T-cell (primary cell): ENCODE data around the gene HTR3C. TPM values are rescaled to one million over a fixed set of nuclear protein-coding genes. Genes with fewer than 3 reads are reported as not detected.

Experiments
- total RNA-seq, 35 experiments: library from RNA in 6 of 35; stranded (reverse) in 6 of 35; fragments of 120-200 nt in 1 of 35; gene quantifications; one replicate each; pipeline versions ENCODE4 v1.2.1 to v1.2.4 and lab custom pipeline; 2013 to 2026

Gene HTR3C
- total RNA-seq, 5 donors from 2014 or later (not counting 1 experiment from before 2014, with no cell fraction given): not detected

Other genes starting within 250 kb of the HTR3C start
- 1 to 10 TPM; 1.2 to 3.3 (median 2.1) TPM for gene MAP6D1, start 227.5 kb upstream of the HTR3C start, total RNA-seq
- gene PARL, start 168.2 kb upstream of the HTR3C start, total RNA-seq: 10 to 100 TPM; 38.8 to 46.2 (median 41.3) TPM
- gene ABCC5, start 35.2 kb upstream of the HTR3C start, total RNA-seq: 10 to 100 TPM; 17.6 to 34.3 (median 30.2) TPM
- gene HTR3D, start 21.3 kb upstream of the HTR3C start, total RNA-seq: not detected
- gene HTR3E, start 44.0 kb downstream of the HTR3C start, total RNA-seq: not detected
- gene EIF2B5, start 82.3 kb downstream of the HTR3C start, total RNA-seq: 10 to 100 TPM; 57.8 to 74.3 (median 72.3) TPM
- gene DVL3, start 102.3 kb downstream of the HTR3C start, total RNA-seq: 10 to 100 TPM; 33.8 to 60.2 (median 51.2) TPM
- gene AP2M1, start 121.8 kb downstream of the HTR3C start, total RNA-seq: 100 to 1,000 TPM; 124 to 196 (median 188) TPM
- 100 to 1,000 TPM; 112 to 145 (median 125) TPM for gene ABCF3, start 133.2 kb downstream of the HTR3C start, total RNA-seq
- under 1 TPM in 3 of 5 donors, not detected in 2; 0.10 to 0.23 (median 0.16) TPM for gene VWA5B2, start 176.5 kb downstream of the HTR3C start, total RNA-seq
- 10 to 100 TPM; 18.7 to 43.1 (median 39.9) TPM for gene ALG3, start 195.9 kb downstream of the HTR3C start, total RNA-seq
- gene EEF1AKMT4, start 196.6 kb downstream of the HTR3C start, total RNA-seq: 1 to 10 TPM in 4 of 5 donors, under 1 TPM in 1; 0.37 to 4.0 (median 2.3) TPM
- under 1 TPM in 1 of 5 donors, not detected in 4; 0.19 TPM for gene CAMK2N2, start 208.5 kb downstream of the HTR3C start, total RNA-seq
- gene ECE2, start 223.0 kb downstream of the HTR3C start, total RNA-seq: not detected
- gene PSMD2, start 246.2 kb downstream of the HTR3C start, total RNA-seq: 100 to 1,000 TPM; 134 to 151 (median 149) TPM